DOHH2 (cell line): Measurements from ENCODE around the gene GPR85.

Source experiments
- EZH2phosphoT487 ChIP-seq: fragments of 200-600 bp; sonication (generic); IDR thresholded peaks from 2 replicates; pipeline ENCODE4 v1.6.1; 2017; ENCODE audit warnings: borderline replicate concordance, mild to moderate bottlenecking, antibody characterized with exemption, low read length, moderate library complexity, mixed read lengths
- TF ChIP-seq, protein P1 (sequence below): fragments of 200-600 bp; sonication (generic); IDR thresholded peaks from one replicate; pipeline ENCODE4 v1.5.1; 2014; ENCODE audit warnings: antibody characterized with exemption, mild to moderate bottlenecking, low read depth, low read length; ENCODE audit not compliant: poor library complexity, severe bottlenecking

DNA sequence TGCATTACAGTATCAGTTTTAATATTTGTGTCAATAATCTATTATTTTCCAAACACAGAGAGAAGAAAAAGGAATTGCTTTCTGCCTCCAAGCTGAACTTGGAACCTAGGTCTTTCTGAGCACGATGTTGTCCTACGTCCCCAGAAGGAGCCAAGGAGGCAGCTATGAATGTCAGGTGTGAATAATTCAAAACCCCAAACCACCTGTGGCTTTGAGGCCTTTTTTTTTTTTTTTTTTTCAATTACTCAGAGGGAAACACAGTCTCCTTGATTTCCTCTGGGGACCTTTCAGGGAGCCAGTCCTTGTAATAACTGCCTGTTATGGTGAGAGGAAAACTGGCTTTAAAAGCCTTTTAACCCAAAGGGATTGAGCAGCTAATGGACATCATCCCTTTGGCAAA lies 8.3 kb downstream of the GPR85 start:
- TF ChIP-seq, protein P1, sequence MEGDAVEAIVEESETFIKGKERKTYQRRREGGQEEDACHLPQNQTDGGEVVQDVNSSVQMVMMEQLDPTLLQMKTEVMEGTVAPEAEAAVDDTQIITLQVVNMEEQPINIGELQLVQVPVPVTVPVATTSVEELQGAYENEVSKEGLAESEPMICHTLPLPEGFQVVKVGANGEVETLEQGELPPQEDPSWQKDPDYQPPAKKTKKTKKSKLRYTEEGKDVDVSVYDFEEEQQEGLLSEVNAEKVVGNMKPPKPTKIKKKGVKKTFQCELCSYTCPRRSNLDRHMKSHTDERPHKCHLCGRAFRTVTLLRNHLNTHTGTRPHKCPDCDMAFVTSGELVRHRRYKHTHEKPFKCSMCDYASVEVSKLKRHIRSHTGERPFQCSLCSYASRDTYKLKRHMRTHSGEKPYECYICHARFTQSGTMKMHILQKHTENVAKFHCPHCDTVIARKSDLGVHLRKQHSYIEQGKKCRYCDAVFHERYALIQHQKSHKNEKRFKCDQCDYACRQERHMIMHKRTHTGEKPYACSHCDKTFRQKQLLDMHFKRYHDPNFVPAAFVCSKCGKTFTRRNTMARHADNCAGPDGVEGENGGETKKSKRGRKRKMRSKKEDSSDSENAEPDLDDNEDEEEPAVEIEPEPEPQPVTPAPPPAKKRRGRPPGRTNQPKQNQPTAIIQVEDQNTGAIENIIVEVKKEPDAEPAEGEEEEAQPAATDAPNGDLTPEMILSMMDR = no peak
- TF ChIP-seq EZH2phosphoT487 = no peak
